IPS-11a (cell line): ENCODE measurements around the gene RNF148.
"Not testable (repeated sequence)": the region's sequence is repeated elsewhere in the genome, so short reads cannot be mapped to it uniquely, and the experiment has no call there.

ENCODE experiments used
- H3K4me3 ChIP-seq: one replicate; pipeline ENCODE4 v1.5.1; 2013; ENCODE audit warnings: low read depth, low read length, control low read depth

Gene RNF148

DNA sequence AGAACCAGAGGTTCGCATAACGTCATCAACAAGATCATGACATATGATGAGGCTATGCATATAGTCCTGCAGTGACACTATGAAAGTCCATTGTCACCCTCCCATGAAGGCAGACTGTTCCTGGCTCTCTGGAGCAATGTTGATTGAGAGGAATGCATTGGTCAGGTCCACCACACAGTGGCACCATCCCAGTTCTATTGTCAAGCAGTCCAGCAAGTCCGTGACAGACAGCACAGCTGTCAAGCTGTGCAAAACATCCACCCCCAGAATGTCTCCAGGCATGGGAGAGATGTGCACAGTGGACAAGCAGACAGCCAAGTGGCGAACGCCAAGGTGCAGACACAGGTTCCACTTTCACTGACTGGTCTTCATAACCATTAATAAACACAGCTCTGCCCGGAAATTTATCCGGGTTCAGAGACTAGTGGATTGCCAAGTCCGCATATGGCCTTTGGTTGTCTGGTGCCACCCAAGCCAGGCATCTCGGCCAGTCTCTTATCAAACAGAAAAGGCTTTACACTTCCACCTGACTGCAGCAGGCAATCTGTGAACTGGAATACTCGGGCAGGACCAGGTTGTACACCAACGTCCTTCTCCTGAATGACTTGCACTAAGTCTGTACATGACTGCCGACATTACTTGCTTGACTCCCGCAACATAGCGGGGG is 11.0 kb downstream of the RNF148 start:
- no peak overlapping the region for H3K4me3 ChIP-seq

- H3K4me3 ChIP-seq = no peak overlapping the region
These were observed 13.2 kb downstream of the RNF148 start for GRCh38 chr7:122689346-122690109.

GRCh38 chr7:122688400-122688998 is 14.2 kb downstream of the RNF148 start:
- H3K4me3 ChIP-seq = no peak overlapping the region

GRCh38 chr7:122686360-122686878 is 16.3 kb downstream of the RNF148 start:
- H3K4me3 ChIP-seq = no peak overlapping the region

DNA sequence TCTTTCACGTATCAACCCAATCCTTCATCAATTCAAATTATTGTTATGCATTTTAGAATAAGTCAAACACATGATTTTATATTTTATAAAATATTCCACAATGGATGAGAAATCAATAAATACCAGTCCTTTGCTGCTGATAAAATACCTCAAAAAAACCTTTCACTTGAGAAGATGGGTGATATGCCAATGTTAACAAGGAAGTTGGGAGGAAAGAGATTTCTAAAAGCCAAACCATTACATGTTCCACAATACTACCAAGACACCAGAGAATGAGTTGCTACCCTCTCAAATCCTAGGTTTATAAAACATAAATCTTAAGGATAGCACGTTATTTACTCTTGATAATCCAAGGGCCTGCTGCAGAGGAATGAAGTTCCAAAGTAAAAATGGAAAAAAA is 18.2 kb downstream of the RNF148 start:
- H3K4me3 ChIP-seq = no peak overlapping the region

DNA sequence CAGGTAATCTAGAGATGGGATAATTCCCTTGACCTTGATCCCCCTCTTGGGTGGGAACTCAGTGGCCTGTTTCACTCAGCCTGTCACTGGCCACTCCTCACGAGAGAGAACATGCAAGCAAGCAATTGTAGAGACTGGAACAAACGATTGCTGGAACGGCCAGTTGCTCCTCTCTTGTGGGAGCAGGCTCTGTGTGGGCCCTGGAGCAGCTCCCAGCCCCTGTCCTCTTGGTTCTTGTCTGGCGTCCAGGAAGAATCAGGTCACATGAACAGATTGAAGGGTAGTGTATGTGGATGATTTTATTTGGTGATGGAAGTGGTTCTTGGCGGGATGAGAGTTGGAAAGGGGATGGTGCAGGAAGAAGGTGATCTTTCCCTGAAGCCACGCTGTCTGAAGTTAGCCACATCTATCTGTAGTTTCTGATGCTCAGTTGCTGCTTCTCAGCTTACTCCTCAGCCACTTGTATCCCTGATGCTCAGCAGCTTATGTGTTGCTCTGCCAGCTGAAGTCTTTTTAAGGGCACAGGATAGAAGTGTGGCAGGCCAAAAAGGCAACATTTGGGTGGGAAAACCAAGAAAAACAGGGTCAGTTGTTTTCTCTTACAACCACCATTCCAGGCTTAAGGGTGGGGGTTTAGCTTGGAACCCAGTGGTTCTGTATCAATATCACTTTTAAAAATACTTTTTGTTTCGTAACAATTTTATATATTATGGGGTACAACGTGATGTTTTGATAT is 19.7 kb downstream of the RNF148 start:
- H3K4me3 ChIP-seq = no peak overlapping the region

GRCh38 chr7:122681186-122681585 is 21.5 kb downstream of the RNF148 start:
- not testable (repeated sequence) for H3K4me3 ChIP-seq

- no peak overlapping the region for H3K4me3 ChIP-seq
These were observed 22.9 kb downstream of the RNF148 start for GRCh38 chr7:122679813-122680212.

- H3K4me3 ChIP-seq = not testable (repeated sequence)
These were observed 23.4 kb downstream of the RNF148 start for GRCh38 chr7:122679269-122679709.

GRCh38 chr7:122677149-122677548 is 25.6 kb downstream of the RNF148 start:
- H3K4me3 ChIP-seq = no peak overlapping the region

GRCh38 chr7:122676466-122676865 is 26.3 kb downstream of the RNF148 start:
- no peak overlapping the region for H3K4me3 ChIP-seq

DNA sequence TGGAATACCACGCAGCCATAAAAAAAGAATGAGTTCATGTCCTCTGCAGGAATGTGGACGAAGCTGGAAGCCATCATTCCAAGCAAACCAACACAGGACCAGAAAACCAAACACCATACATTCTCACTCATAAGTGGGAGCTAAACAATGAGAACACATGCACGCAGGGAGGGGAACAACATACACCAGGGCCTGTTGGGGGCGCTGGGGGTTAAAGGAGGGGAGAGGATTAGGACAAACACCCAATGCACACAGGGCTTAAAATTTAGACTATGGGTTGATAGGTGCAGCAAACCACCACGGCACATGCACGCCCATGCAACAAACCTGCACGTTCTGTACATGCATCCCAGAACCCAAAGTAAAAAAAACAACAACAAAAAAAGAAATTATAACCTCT is 27.1 kb downstream of the RNF148 start:
- H3K4me3 ChIP-seq = no peak overlapping the region

GRCh38 chr7:122675011-122675410 is 27.7 kb downstream of the RNF148 start:
- no peak overlapping the region for H3K4me3 ChIP-seq

DNA sequence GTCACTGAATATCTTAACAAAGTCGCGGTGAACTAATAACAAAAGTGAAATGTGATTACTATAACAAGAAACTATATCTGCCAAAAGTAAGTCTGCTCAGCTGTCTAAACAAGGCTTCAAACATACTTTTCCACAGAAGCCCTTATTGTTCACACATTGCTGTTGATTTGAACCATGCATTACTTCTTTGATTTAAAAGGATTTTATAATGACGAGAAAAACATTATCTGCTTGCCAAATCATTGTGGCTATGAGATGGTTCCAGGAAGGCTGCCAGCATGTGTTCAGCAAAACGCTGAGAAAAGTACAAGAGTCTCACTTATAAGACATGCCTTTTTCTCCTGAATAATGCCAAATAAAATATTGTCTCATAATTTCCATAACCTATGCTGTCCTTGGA is 28.2 kb downstream of the RNF148 start:
- H3K4me3 ChIP-seq = no peak overlapping the region

DNA sequence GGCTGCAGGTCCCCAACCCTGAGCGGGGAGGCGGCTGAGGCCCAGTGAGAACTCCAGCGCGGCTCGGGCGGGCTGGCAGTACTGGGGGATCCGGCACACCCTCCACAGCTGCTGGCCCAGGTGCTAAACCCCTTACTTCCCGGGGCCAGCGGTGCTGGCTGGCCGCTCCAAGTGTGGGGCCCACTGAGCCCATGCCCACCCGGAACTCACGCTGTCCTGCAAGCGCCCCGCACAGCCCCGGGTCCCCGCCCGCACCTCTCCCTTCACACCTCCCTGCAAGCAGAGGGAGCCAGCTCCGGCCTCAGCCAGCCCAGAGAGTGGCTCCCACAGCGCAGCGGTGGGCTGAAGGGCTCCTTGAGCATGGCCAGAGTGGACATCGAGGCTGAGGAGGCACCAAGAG is 28.8 kb downstream of the RNF148 start:
- H3K4me3 ChIP-seq = no peak overlapping the region

DNA sequence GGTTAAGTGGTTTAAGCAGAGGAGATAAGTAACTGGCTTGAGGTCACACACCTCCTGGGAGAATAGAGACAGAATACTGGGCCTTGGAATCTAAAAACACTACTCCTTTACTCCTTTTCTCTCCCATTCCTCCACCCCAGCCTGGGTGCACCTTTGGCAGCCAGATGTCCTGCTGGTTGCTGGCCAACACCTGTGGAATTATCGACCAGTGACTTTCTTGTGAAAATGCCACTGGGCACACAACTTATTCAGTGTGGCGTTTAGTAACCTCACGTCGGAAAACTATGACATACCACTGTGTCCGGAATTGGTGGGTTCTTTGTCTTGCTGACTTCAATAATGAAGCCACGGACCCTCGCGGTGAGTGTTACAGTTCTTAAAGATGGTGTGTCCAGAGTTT is 30.2 kb downstream of the RNF148 start:
- no peak overlapping the region for H3K4me3 ChIP-seq

- H3K4me3 ChIP-seq = no peak overlapping the region
These were observed 39.0 kb downstream of the RNF148 start for GRCh38 chr7:122663733-122664132.

DNA sequence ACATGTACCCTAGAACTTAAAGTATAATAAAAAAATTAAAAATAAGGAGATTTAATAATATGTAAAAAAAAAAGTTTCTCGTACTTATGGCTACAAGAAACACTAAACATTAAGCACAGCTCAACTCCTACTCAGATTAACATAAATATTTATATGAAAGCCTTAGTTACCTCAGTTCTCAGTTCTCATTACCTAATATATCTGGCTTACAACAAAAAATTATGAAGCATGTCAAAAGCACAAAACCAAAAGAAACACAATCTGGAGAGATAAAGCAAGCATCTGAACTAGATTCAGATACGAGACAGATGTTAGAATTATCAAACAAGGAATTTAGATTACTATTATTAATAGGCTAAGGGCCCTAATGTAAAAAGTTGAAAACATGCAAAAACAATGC is 43.9 kb downstream of the RNF148 start:
- no peak overlapping the region for H3K4me3 ChIP-seq

DNA sequence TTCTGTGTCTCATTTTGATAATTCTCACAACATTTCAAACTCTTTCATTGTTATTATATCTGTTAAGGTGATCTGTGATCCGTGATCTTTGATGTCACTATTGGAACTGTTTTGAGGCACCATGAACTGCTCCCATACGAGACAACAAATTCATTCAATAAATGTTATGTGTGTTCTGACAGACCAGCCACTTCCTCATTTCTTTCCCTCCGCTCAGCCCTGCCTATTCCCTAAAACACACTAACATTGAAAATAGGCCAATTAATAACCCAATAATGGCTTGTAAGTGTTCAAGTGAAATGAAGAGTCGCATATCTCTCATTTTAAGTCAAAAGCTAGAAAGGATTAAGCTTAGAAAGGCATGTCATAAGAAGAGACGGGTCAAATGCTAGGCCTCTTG is 49.0 kb downstream of the RNF148 start:
- no peak overlapping the region for H3K4me3 ChIP-seq

GRCh38 chr7:122652876-122653275 is 49.8 kb downstream of the RNF148 start:
- no peak overlapping the region for H3K4me3 ChIP-seq
